GM12873 (cell line): ENCODE data around the gene LRRC45.

ENCODE experiments used
- CTCF ChIP-seq: IDR thresholded peaks from 2 replicates; pipeline ENCODE4 v1.5.1; 2012; ENCODE audit warnings: low read depth, mild to moderate bottlenecking, moderate library complexity, low read length, control low read depth; ENCODE audit not compliant: insufficient read depth; ENCODE audit errors: missing control alignments

LRRC45 gene

GRCh38 chr17:82031303-82031884, 8.3 kb downstream of the LRRC45 start, which contains the start of gene RAC3:
RAC3 (plus strand) TSS chr17:82031678; CDS start chr17:82031762, 84 bp downstream.
- no peak for TF ChIP-seq CTCF

- TF ChIP-seq CTCF, result no peak
Measured at GRCh38 chr17:82031885-82032627, 9.0 kb downstream of the LRRC45 start.

GRCh38 chr17:82033359-82034085, 10.4 kb downstream of the LRRC45 start:
- no peak for TF ChIP-seq CTCF

GRCh38 chr17:82034371-82035011, 11.4 kb downstream of the LRRC45 start:
- no peak for TF ChIP-seq CTCF

GRCh38 chr17:82035488-82035887, 12.4 kb downstream of the LRRC45 start:
- no peak for TF ChIP-seq CTCF

DNA sequence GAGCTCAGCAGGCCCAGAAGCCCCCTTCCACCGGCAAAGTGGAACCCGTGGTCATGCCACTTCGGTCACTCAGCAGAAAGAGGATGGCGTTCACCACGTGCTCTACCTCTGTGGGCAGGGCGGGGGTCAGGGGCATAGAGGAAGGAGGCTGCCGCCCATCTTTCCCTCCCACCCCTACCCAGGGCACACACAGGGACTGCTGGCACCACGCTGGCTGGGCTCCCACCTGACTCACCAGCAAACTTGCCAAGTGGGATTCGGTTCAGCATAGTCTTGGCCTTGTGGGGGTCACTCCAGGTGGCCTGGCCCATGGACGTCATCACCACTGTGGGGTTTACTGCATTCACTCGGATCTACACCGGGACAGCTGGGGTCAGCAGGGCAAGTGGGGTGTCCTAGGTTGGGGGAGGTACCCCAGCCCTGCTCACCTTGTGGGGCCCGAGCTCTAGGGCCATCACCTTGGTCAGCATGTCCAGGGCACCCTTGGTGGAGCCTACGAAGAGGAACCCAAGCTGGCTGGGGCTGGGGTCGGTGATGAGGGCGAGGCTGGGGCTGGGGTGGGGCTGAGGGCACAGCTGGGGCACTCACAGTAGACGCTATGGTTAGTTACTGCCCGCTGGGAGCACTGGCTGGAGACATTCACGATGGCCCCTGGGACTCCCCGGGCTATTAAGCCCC, 13.0 kb downstream of the LRRC45 start:
- no peak for TF ChIP-seq CTCF
